Measurements from ENCODE around the gene EIF2B2.

EIF2B2 gene

GRCh38 chr14:75002392-75003249, at the start of gene EIF2B2:
TSS of gene EIF2B2 (plus strand) at chr14:75002921. CDS start at chr14:75002991, 70 bp downstream.
- Mint-ChIP-seq H3K4me3 (peak within 1 kb of the TSS; percentile 99), H3K36me3 (ENCODE audit: low read depth) (peaks cover 52% of the 10 kb centered on the region), H3K27me3 (no peaks in the 10 kb centered on the region), H3K9me3 (no peaks in the 10 kb centered on the region), H3K4me1 (ENCODE audit: low read depth) (peaks cover 31% of the 10 kb centered on the region), H3K27ac (peak within 1 kb of the TSS; percentile 89)
- intact Hi-C loops (cut with micrococcal nuclease) = loop anchor here (1.0 to 5.0 kb wide), 3 partner anchors 40 to 60 kb away; partner anchors contain the start of gene ACYP1

- H3K4me1 Mint-ChIP-seq (ENCODE audit: low read depth) = no peaks in the 10 kb centered on the region
- H3K4me3 Mint-ChIP-seq = no peak overlapping the region
- no peaks in the 10 kb centered on the region for H3K9me3 Mint-ChIP-seq
- no peak overlapping the region for H3K27ac Mint-ChIP-seq
- intact Hi-C loops (cut with micrococcal nuclease) = no loop called here
- peaks cover 39% of the 10 kb centered on the region for H3K27me3 Mint-ChIP-seq
- no peaks in the 10 kb centered on the region for H3K36me3 Mint-ChIP-seq (ENCODE audit: low read depth)
These were observed 49.0 kb upstream of the EIF2B2 start for GRCh38 chr14:74953686-74954085.

- no peaks in the 10 kb centered on the region for H3K36me3 Mint-ChIP-seq (ENCODE audit: low read depth)
- H3K27me3 Mint-ChIP-seq = peaks cover 39% of the 10 kb centered on the region
- H3K4me1 Mint-ChIP-seq (ENCODE audit: low read depth) = peaks cover 3% of the 10 kb centered on the region
- no peak overlapping the region for H3K27ac Mint-ChIP-seq
- no peak overlapping the region for H3K4me3 Mint-ChIP-seq
- H3K9me3 Mint-ChIP-seq = no peaks in the 10 kb centered on the region
- intact Hi-C loops (cut with micrococcal nuclease) = no loop called here
These were observed 48.3 kb upstream of the EIF2B2 start for GRCh38 chr14:74954232-74954946.

- Mint-ChIP-seq H3K27me3 (peaks cover 37% of the 10 kb centered on the region), H3K36me3 (ENCODE audit: low read depth) (no peaks in the 10 kb centered on the region), H3K9me3 (no peaks in the 10 kb centered on the region), H3K4me1 (ENCODE audit: low read depth) (peaks cover 8% of the 10 kb centered on the region), H3K4me3 (peak overlapping the region; percentile 62), H3K27ac (no peak overlapping the region)
- intact Hi-C loops (cut with micrococcal nuclease) = no loop called here
These were observed 47.8 kb upstream of the EIF2B2 start for GRCh38 chr14:74954947-74955228.

GRCh38 chr14:74955229-74956026, 47.3 kb upstream of the EIF2B2 start, which contains the start of gene PGF:
TSS of gene PGF (minus strand) at chr14:74955597. CDS start at chr14:74955242, 355 bp downstream.
- H3K4me3 Mint-ChIP-seq = peak within 1 kb of the TSS; percentile 62
- H3K4me1 Mint-ChIP-seq (ENCODE audit: low read depth) = peaks cover 14% of the 10 kb centered on the region
- H3K9me3 Mint-ChIP-seq = no peaks in the 10 kb centered on the region
- H3K36me3 Mint-ChIP-seq (ENCODE audit: low read depth) = no peaks in the 10 kb centered on the region
- intact Hi-C loops (cut with micrococcal nuclease) = no loop called here
- peaks cover 34% of the 10 kb centered on the region for H3K27me3 Mint-ChIP-seq
- H3K27ac Mint-ChIP-seq = no peak within 1 kb of the TSS

GRCh38 chr14:74956027-74956279, 46.8 kb upstream of the EIF2B2 start:
- peaks cover 34% of the 10 kb centered on the region for H3K27me3 Mint-ChIP-seq
- H3K27ac Mint-ChIP-seq = no peak overlapping the region
- H3K9me3 Mint-ChIP-seq = no peaks in the 10 kb centered on the region
- H3K36me3 Mint-ChIP-seq (ENCODE audit: low read depth) = no peaks in the 10 kb centered on the region
- intact Hi-C loops (cut with micrococcal nuclease) = no loop called here
- no peak overlapping the region for H3K4me3 Mint-ChIP-seq
- H3K4me1 Mint-ChIP-seq (ENCODE audit: low read depth) = peaks cover 18% of the 10 kb centered on the region

- peaks cover 23% of the 10 kb centered on the region for H3K4me1 Mint-ChIP-seq (ENCODE audit: low read depth)
- intact Hi-C loops (cut with micrococcal nuclease) = no loop called here
- H3K27ac Mint-ChIP-seq = no peak overlapping the region
- no peaks in the 10 kb centered on the region for H3K9me3 Mint-ChIP-seq
- H3K27me3 Mint-ChIP-seq = peaks cover 34% of the 10 kb centered on the region
- H3K4me3 Mint-ChIP-seq = no peak overlapping the region
- H3K36me3 Mint-ChIP-seq (ENCODE audit: low read depth) = no peaks in the 10 kb centered on the region
These were observed 46.2 kb upstream of the EIF2B2 start for GRCh38 chr14:74956280-74957072.

- Mint-ChIP-seq H3K36me3 (ENCODE audit: low read depth) (no peaks in the 10 kb centered on the region), H3K27ac (peak overlapping the region; percentile 24), H3K4me3 (no peak overlapping the region), H3K4me1 (ENCODE audit: low read depth) (peaks cover 54% of the 10 kb centered on the region), H3K9me3 (no peaks in the 10 kb centered on the region), H3K27me3 (peaks cover 27% of the 10 kb centered on the region)
- intact Hi-C loops (cut with micrococcal nuclease) = no loop called here
These were observed 43.0 kb upstream of the EIF2B2 start for GRCh38 chr14:74959596-74960180.

GRCh38 chr14:74960736-74961135, 42.0 kb upstream of the EIF2B2 start:
- no peak overlapping the region for H3K27ac Mint-ChIP-seq
- intact Hi-C loops (cut with micrococcal nuclease) = no loop called here
- peaks cover 54% of the 10 kb centered on the region for H3K4me1 Mint-ChIP-seq (ENCODE audit: low read depth)
- no peak overlapping the region for H3K4me3 Mint-ChIP-seq
- peaks cover 21% of the 10 kb centered on the region for H3K27me3 Mint-ChIP-seq
- H3K9me3 Mint-ChIP-seq = no peaks in the 10 kb centered on the region
- H3K36me3 Mint-ChIP-seq (ENCODE audit: low read depth) = no peaks in the 10 kb centered on the region

GRCh38 chr14:74961238-74961911, 41.3 kb upstream of the EIF2B2 start:
- Mint-ChIP-seq H3K4me3 (no peak overlapping the region), H3K27me3 (peaks cover 15% of the 10 kb centered on the region), H3K36me3 (ENCODE audit: low read depth) (no peaks in the 10 kb centered on the region), H3K4me1 (ENCODE audit: low read depth) (peaks cover 54% of the 10 kb centered on the region), H3K9me3 (no peaks in the 10 kb centered on the region), H3K27ac (peak overlapping the region; percentile 86)
- intact Hi-C loops (cut with micrococcal nuclease) = no loop called here

GRCh38 chr14:74962046-74962445, 40.7 kb upstream of the EIF2B2 start:
- Mint-ChIP-seq H3K4me1 (ENCODE audit: low read depth) (peaks cover 54% of the 10 kb centered on the region), H3K36me3 (ENCODE audit: low read depth) (no peaks in the 10 kb centered on the region), H3K27ac (peak overlapping the region; percentile 86), H3K4me3 (peak overlapping the region; percentile 54), H3K9me3 (no peaks in the 10 kb centered on the region), H3K27me3 (peaks cover 9% of the 10 kb centered on the region)
- intact Hi-C loops (cut with micrococcal nuclease) = loop anchor here (2.0 kb wide), 1 partner anchor 41 kb away; the partner anchor contains the start of gene EIF2B2

GRCh38 chr14:74962493-74962892, 40.2 kb upstream of the EIF2B2 start:
- H3K27me3 Mint-ChIP-seq = peaks cover 7% of the 10 kb centered on the region
- H3K9me3 Mint-ChIP-seq = no peaks in the 10 kb centered on the region
- peak overlapping the region; percentile 54 for H3K4me3 Mint-ChIP-seq
- intact Hi-C loops (cut with micrococcal nuclease) = loop anchor here (2.0 kb wide), 1 partner anchor 40 kb away; the partner anchor contains the start of gene EIF2B2
- H3K4me1 Mint-ChIP-seq (ENCODE audit: low read depth) = peaks cover 54% of the 10 kb centered on the region
- no peaks in the 10 kb centered on the region for H3K36me3 Mint-ChIP-seq (ENCODE audit: low read depth)
- peak overlapping the region; percentile 86 for H3K27ac Mint-ChIP-seq

All from dendritic cell treated with granulocyte-macrophage colony-stimulating factor and Interleukin-4, amounts not matched to agents 40 ng/mL and 50 ng/mL, for 4 days (primary cell).